Thoracic aorta (tissue), 2 donors: ENCODE data around the gene OSGIN1. TPM values are rescaled to one million over a fixed set of nuclear protein-coding genes. Genes with fewer than 3 reads are reported as not detected.

Source experiments
- ATAC-seq: fragments of 150-250 bp; one replicate; pipeline ENCODE4 v1.8.0; 2017; ENCODE audit warnings: low read depth; ENCODE audit not compliant: insufficient number of reproducible peaks, low FRiP score
- DNase-seq: peaks from one replicate; pipeline ENCODE4 v3.0.0-alpha.2; 2020; ENCODE audit warnings: low spot score
- H3K27ac ChIP-seq, 2 donors: fragments of 200-600 bp; sonication (generic); 1 replicate in 1 of 2; 2 replicates in 1 of 2; pipeline ENCODE4 v1.5.1; 2016; ENCODE audit warnings: mild to moderate bottlenecking in 2 of 2, moderate library complexity in 2 of 2
- H3K27me3 ChIP-seq: fragments of 200-600 bp; sonication (generic); replicated peaks from 2 replicates; pipeline ENCODE4 v1.6.0; 2016; ENCODE audit warnings: mild to moderate bottlenecking; ENCODE audit not compliant: insufficient read depth
- H3K36me3 ChIP-seq: fragments of 200-600 bp; sonication (generic); one replicate; pipeline ENCODE4 v1.5.1; 2016
- H3K4me1 ChIP-seq, 2 donors: fragments of 200-600 bp; sonication (generic); 1 replicate in 1 of 2; 2 replicates in 1 of 2; pipeline versions ENCODE4 v1.5.1 to v1.6.0; 2016; ENCODE audit warnings: low read depth in 2 of 2, mild to moderate bottlenecking in 1 of 2; ENCODE audit not compliant: control insufficient read depth in 1 of 2
- H3K4me3 ChIP-seq: fragments of 200-600 bp; sonication (generic); 2 replicates; pipeline ENCODE4 v1.5.1; 2016; ENCODE audit warnings: mild to moderate bottlenecking
- H3K9me3 ChIP-seq: fragments of 200-600 bp; sonication (generic); 2 replicates; pipeline ENCODE4 v1.5.1; 2016
- total RNA-seq, 2 donors: library from RNA; depleted of rRNA; stranded (reverse); fragments of >200 nt; gene quantifications; one replicate each; pipeline versions ENCODE4 v1.1.0 to v1.2.3, GENCODE V29; 2016
- TF ChIP-seq, protein P1 (sequence below): fragments of 200-600 bp; sonication (generic); IDR thresholded peaks from one replicate; pipeline ENCODE4 v1.5.1; 2019; ENCODE audit warnings: antibody characterized with exemption

OSGIN1 gene
- total RNA-seq, 2 donors from 2014 or later = 3.7 to 16.2 TPM

DNA sequence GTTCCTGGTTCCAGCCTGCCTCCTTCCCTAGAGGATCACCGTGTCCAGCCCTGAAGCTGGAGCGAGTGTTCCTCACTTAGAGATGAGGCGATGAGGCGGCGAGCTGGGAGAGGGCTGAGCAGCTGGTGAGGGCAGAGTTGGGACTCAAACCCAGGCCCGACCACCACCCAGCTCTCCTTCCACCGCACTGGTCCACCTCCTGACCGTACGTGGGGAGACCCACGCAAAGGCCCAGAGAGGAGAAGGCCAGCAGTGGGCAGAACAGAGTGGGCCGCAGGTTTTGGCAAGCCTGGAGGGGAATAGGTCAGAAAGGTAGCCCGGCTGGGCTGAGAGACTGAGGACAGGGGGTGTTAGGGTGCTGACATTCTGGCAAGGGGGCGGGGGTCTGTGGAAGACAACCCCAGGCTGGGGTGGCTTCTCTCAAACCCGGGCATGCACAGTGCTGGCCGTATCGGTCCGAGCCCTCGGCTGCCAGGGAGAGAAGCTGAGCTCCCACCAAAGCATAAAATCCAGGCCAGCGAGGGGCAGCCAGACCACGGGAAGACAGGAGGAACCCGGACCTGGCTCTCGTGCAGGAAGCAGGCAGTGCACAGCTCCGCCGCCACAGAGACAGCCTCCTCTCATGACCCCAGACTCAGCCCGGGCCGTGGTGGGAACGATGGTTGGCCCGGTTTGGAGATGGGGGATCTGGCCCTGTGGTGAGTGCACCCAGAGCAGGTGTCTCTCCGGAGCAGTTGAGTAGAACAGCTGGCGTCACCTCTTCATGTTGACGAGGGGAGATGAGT lies 29.3 kb upstream of the OSGIN1 start:
- Histone ChIP-seq H3K4me1 (peaks cover 0 to 8% of the 10 kb centered on the region in 2 donors), H3K4me3 (no peak overlapping the region), H3K36me3 (peaks cover 12% of the 10 kb centered on the region), H3K9me3 (no peaks in the 10 kb centered on the region), H3K27ac (no peak overlapping the region), H3K27me3 (no peaks in the 10 kb centered on the region)
- ATAC-seq (no peak), DNase-seq (no peak)
- TF ChIP-seq, protein P1, sequence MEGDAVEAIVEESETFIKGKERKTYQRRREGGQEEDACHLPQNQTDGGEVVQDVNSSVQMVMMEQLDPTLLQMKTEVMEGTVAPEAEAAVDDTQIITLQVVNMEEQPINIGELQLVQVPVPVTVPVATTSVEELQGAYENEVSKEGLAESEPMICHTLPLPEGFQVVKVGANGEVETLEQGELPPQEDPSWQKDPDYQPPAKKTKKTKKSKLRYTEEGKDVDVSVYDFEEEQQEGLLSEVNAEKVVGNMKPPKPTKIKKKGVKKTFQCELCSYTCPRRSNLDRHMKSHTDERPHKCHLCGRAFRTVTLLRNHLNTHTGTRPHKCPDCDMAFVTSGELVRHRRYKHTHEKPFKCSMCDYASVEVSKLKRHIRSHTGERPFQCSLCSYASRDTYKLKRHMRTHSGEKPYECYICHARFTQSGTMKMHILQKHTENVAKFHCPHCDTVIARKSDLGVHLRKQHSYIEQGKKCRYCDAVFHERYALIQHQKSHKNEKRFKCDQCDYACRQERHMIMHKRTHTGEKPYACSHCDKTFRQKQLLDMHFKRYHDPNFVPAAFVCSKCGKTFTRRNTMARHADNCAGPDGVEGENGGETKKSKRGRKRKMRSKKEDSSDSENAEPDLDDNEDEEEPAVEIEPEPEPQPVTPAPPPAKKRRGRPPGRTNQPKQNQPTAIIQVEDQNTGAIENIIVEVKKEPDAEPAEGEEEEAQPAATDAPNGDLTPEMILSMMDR = no peak

DNA sequence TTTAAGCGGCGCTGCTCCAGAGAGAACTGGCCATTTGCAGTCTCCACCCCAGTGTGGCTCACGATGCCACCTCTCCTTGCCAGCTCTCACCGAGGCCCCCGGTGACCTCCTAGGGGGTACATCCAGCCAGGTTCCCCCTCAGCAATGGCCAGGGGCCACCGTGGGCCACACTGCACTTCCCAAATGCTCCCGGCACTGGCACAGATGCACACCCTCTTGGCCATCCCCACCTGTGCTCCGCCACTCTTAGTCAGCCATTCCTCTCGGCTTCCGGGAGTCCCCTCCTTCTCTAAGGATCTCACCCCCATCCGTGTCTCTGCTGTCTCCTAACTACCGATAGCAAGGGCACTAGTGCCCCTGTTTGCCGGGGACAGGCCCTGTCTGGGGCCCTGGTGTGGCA lies 28.4 kb upstream of the OSGIN1 start:
- DNase-seq = no peak
- Histone ChIP-seq H3K36me3 (peaks cover 3% of the 10 kb centered on the region), H3K27me3 (no peaks in the 10 kb centered on the region), H3K9me3 (no peaks in the 10 kb centered on the region), H3K4me1 (peaks cover 0 to 8% of the 10 kb centered on the region in 2 donors), H3K27ac (no peak overlapping the region), H3K4me3 (no peak overlapping the region)
- TF ChIP-seq, protein P1 = no peak
- no peak for ATAC-seq

DNA sequence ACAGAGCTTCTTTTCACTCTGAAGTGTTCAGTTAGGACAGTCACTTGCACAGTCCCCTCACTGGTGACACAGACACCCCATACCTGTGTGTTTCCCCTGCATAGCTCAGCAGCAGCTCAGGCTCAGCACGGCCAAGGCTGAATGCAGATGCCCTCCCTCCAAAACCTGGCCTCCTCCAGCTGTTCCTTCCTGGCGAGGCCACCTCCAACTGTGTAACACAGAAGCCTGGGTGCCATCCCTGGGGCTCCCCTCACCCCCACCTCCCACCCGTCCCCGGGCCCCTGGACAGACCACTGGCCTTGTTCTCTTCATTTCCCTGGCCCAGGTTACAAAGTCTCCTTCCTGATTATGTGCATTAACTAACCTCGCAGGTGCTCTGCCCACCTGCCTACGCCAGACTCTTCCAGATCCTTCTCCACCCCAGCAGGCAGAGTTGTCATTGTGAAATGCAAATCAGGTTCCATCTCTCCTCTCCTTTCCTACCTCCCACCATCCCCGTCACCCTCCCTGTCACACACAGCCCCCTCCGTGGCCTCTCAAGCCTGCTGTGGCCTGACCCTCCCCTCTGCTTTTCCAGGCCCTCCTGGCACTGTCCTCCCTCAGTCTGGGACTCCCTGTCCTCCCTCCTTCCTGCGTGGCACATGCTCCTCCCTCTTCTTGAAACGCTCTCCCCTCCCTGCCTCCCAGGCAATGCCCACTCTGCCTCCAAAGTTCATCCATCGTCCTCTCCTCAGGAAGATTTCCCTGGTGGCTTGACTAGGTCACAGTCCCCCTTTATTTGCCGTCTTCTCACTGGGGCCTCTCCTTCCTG lies 27.7 kb upstream of the OSGIN1 start:
- TF ChIP-seq, protein P1 = no peak
- Histone ChIP-seq H3K36me3 (peaks cover 2% of the 10 kb centered on the region), H3K27me3 (no peaks in the 10 kb centered on the region), H3K9me3 (no peaks in the 10 kb centered on the region), H3K4me3 (no peak overlapping the region), H3K4me1 (peaks cover 0 to 8% of the 10 kb centered on the region in 2 donors), H3K27ac (no peak overlapping the region)
- ATAC-seq = no peak
- DNase-seq = no peak

DNA sequence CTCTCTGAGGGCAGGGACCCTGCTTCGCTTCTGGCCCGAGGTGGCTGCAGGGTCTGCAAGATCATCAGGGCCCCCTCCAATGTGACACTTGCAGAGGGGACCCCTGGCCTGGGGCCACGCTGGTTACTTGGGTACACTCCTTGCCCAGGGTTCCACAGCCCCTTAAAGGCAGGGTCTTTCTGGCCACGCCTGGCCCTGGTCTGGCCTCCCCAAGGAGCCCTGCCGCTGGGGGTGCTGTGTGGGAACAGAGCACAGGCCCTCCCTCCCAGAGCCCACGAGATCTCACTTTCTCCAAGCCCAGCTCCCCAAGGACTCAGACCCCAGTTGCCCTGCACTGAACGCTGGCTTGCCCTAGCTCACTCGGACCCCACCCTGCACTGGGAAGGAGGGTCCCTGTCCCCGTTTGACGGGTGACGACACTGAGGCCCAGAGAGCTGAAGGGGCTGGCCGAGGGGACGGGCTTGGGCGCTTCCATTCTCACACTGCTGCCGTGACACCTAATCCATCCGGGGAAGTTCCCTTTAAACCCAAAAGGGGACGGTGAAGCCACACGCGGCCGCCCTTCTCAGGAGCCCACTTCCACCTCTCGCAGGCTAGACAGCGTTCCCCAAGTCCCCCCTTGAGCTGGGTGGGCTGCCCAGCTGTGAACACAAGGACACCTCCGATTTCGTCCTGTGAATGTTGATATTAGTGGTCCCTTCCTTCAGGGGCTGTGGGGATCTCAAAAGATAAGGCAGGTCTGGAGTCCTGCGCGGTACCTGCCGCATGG lies 26.9 kb upstream of the OSGIN1 start:
- no peak overlapping the region for H3K4me3 ChIP-seq
- H3K4me1 ChIP-seq = peaks cover 0 to 8% of the 10 kb centered on the region in 2 donors
- H3K27ac ChIP-seq = no peak overlapping the region
- no peak for DNase-seq
- no peaks in the 10 kb centered on the region for H3K9me3 ChIP-seq
- TF ChIP-seq, protein P1 = no peak
- H3K36me3 ChIP-seq = peaks cover 2% of the 10 kb centered on the region
- no peaks in the 10 kb centered on the region for H3K27me3 ChIP-seq
- ATAC-seq = no peak
